ENCODE data around the gene DCLK3. TPM values are rescaled to one million over a fixed set of nuclear protein-coding genes. Genes with fewer than 3 reads are reported as not detected.

The DCLK3 gene
- total and polyA plus RNA-seq, 2 donors (not counting 1 experiment from before 2014, with no cell fraction given), result not detected

GRCh38 chr3:36811768-36812167 is 47.4 kb upstream of the DCLK3 start:
- Histone ChIP-seq H3K27me3 (ENCODE audit: control insufficient read depth, insufficient read depth, low read length) (no peaks in the 10 kb centered on the region), H3K4me3 (replicated peaks in 1 of 4; ENCODE audit: control extremely low read depth in 1 of 4, insufficient read depth in 1 of 4, low read depth in 3 of 4, low read length in 4 of 4) (no peak overlapping the region), H3K4me1 (ENCODE audit: control insufficient read depth, extremely low read depth, insufficient read depth, low read length) (no peaks in the 10 kb centered on the region), H4K20me1 (ENCODE audit: control insufficient read depth, extremely low read depth, insufficient read depth, low read length) (no peaks in the 10 kb centered on the region), H3K9ac (ENCODE audit: insufficient read depth, low read length) (no peak overlapping the region), H2AFZ (ENCODE audit: low read length) (no peak overlapping the region), H3K36me3 (ENCODE audit: control insufficient read depth, insufficient read depth, low read length) (no peaks in the 10 kb centered on the region), H3K4me2 (ENCODE audit: extremely low read depth, insufficient read depth, low read length) (no peak overlapping the region), H3K27ac (ENCODE audit: insufficient read depth, low read length) (no peak overlapping the region), H3K9me3 (ENCODE audit: control insufficient read depth, insufficient read depth, low read depth, low read length) (no peaks in the 10 kb centered on the region), H3K79me2 (ENCODE audit: control insufficient read depth, insufficient read depth, low read length) (no peaks in the 10 kb centered on the region)
- DNase-seq (ENCODE audit: low read depth in 2 of 2), result no peak
- TF ChIP-seq EZH2 (IDR thresholded peaks at IDR 0.05; ENCODE audit: low read length, missing control alignments) (no peak), CTCF (conservative IDR thresholded peaks at IDR 0.05 in 1 of 2, IDR thresholded peaks at IDR 0.05 in 1 of 2; ENCODE audit: low read depth in 1 of 2, low read length in 2 of 2) (no peak)

- no peaks in the 10 kb centered on the region for H3K9me3 ChIP-seq (ENCODE audit: control insufficient read depth, insufficient read depth, low read depth, low read length)
- H2AFZ ChIP-seq (ENCODE audit: low read length), result no peak overlapping the region
- H3K27ac ChIP-seq (ENCODE audit: insufficient read depth, low read length), result no peak overlapping the region
- H3K79me2 ChIP-seq (ENCODE audit: control insufficient read depth, insufficient read depth, low read length), result no peaks in the 10 kb centered on the region
- no peaks in the 10 kb centered on the region for H3K27me3 ChIP-seq (ENCODE audit: control insufficient read depth, insufficient read depth, low read length)
- no peak for TF ChIP-seq EZH2 (IDR thresholded peaks at IDR 0.05; ENCODE audit: low read length, missing control alignments)
- no peak for TF ChIP-seq CTCF (conservative IDR thresholded peaks at IDR 0.05 in 1 of 2, IDR thresholded peaks at IDR 0.05 in 1 of 2; ENCODE audit: low read depth in 1 of 2, low read length in 2 of 2)
- no peak overlapping the region for H3K4me2 ChIP-seq (ENCODE audit: extremely low read depth, insufficient read depth, low read length)
- no peaks in the 10 kb centered on the region for H3K4me1 ChIP-seq (ENCODE audit: control insufficient read depth, extremely low read depth, insufficient read depth, low read length)
- no peak overlapping the region for H3K9ac ChIP-seq (ENCODE audit: insufficient read depth, low read length)
- DNase-seq (ENCODE audit: low read depth in 2 of 2), result no peak
- no peak overlapping the region for H3K4me3 ChIP-seq (replicated peaks in 1 of 4; ENCODE audit: control extremely low read depth in 1 of 4, insufficient read depth in 1 of 4, low read depth in 3 of 4, low read length in 4 of 4)
- H3K36me3 ChIP-seq (ENCODE audit: control insufficient read depth, insufficient read depth, low read length), result no peaks in the 10 kb centered on the region
- no peaks in the 10 kb centered on the region for H4K20me1 ChIP-seq (ENCODE audit: control insufficient read depth, extremely low read depth, insufficient read depth, low read length)
Measured at GRCh38 chr3:36804295-36805055, 40.1 kb upstream of the DCLK3 start.

- no peak overlapping the region for H3K27ac ChIP-seq (ENCODE audit: insufficient read depth, low read length)
- H2AFZ ChIP-seq (ENCODE audit: low read length), result no peak overlapping the region
- H3K4me1 ChIP-seq (ENCODE audit: control insufficient read depth, extremely low read depth, insufficient read depth, low read length), result no peaks in the 10 kb centered on the region
- no peaks in the 10 kb centered on the region for H3K9me3 ChIP-seq (ENCODE audit: control insufficient read depth, insufficient read depth, low read depth, low read length)
- H3K27me3 ChIP-seq (ENCODE audit: control insufficient read depth, insufficient read depth, low read length), result no peaks in the 10 kb centered on the region
- no peaks in the 10 kb centered on the region for H4K20me1 ChIP-seq (ENCODE audit: control insufficient read depth, extremely low read depth, insufficient read depth, low read length)
- H3K4me2 ChIP-seq (ENCODE audit: extremely low read depth, insufficient read depth, low read length), result no peak overlapping the region
- no peak for DNase-seq (ENCODE audit: low read depth in 2 of 2)
- no peaks in the 10 kb centered on the region for H3K36me3 ChIP-seq (ENCODE audit: control insufficient read depth, insufficient read depth, low read length)
- H3K9ac ChIP-seq (ENCODE audit: insufficient read depth, low read length), result no peak overlapping the region
- no peak for TF ChIP-seq CTCF (conservative IDR thresholded peaks at IDR 0.05 in 1 of 2, IDR thresholded peaks at IDR 0.05 in 1 of 2; ENCODE audit: low read depth in 1 of 2, low read length in 2 of 2)
- no peak for TF ChIP-seq EZH2 (IDR thresholded peaks at IDR 0.05; ENCODE audit: low read length, missing control alignments)
- H3K4me3 ChIP-seq (replicated peaks in 1 of 4; ENCODE audit: control extremely low read depth in 1 of 4, insufficient read depth in 1 of 4, low read depth in 3 of 4, low read length in 4 of 4), result no peak overlapping the region
- no peaks in the 10 kb centered on the region for H3K79me2 ChIP-seq (ENCODE audit: control insufficient read depth, insufficient read depth, low read length)
Measured at GRCh38 chr3:36803091-36803791, 38.9 kb upstream of the DCLK3 start.

Measured in fibroblast of lung (primary cell).